Raji (cell line): ENCODE data around the gene TMEM106C.

ENCODE experiments used
- POLR2A ChIP-seq: IDR thresholded peaks from 2 replicates; pipeline ENCODE4 v1.6.1; 2011; ENCODE audit warnings: low read depth, low read length, control low read depth; ENCODE audit not compliant: insufficient read depth

TMEM106C gene

GRCh38 chr12:47982770-47983169 lies 19.4 kb downstream of the TMEM106C start:
- no peak for TF ChIP-seq POLR2A

- TF ChIP-seq POLR2A: no peak
Observed at GRCh38 chr12:47983541-47984115, 20.2 kb downstream of the TMEM106C start.

GRCh38 chr12:47984331-47984801 lies 21.0 kb downstream of the TMEM106C start:
- TF ChIP-seq POLR2A: no peak

- TF ChIP-seq POLR2A: no peak
Observed at GRCh38 chr12:47985596-47986290, 22.3 kb downstream of the TMEM106C start.

- TF ChIP-seq POLR2A: no peak
Observed at GRCh38 chr12:47986291-47986660, 22.9 kb downstream of the TMEM106C start.

- TF ChIP-seq POLR2A: no peak
Observed at GRCh38 chr12:47986832-47987231, 23.4 kb downstream of the TMEM106C start.

GRCh38 chr12:47987411-47988072 lies 24.1 kb downstream of the TMEM106C start:
- TF ChIP-seq POLR2A: no peak

GRCh38 chr12:47988073-47989022 lies 25.0 kb downstream of the TMEM106C start:
- TF ChIP-seq POLR2A: no peak

GRCh38 chr12:47989023-47989417 lies 25.6 kb downstream of the TMEM106C start:
- no peak for TF ChIP-seq POLR2A

GRCh38 chr12:47989666-47990065 lies 26.3 kb downstream of the TMEM106C start:
- TF ChIP-seq POLR2A: no peak

- TF ChIP-seq POLR2A: no peak
Observed at GRCh38 chr12:47990351-47991105, 27.1 kb downstream of the TMEM106C start.

GRCh38 chr12:47991106-47992061 lies 28.0 kb downstream of the TMEM106C start:
- no peak for TF ChIP-seq POLR2A

- no peak for TF ChIP-seq POLR2A
Observed at GRCh38 chr12:47992776-47993175, 29.4 kb downstream of the TMEM106C start.

GRCh38 chr12:47993491-47993890 lies 30.1 kb downstream of the TMEM106C start:
- no peak for TF ChIP-seq POLR2A

GRCh38 chr12:47995981-47996401 lies 32.6 kb downstream of the TMEM106C start:
- TF ChIP-seq POLR2A: no peak
